Inflammatory macrophage treated with lipopolysaccharide for 1 hour (primary cell): ENCODE results near the gene TK2.
"Not testable (repeated sequence)": the region's sequence is repeated elsewhere in the genome, so short reads cannot be mapped to it uniquely, and the experiment has no call there.

Source experiments
- DNase-seq, 2 donors: peaks; one replicate each; pipeline ENCODE4 v3.0.0-alpha.2; 2020 to 2022

TK2 gene

GRCh38 chr16:66481081-66481942 lies 68.6 kb downstream of the TK2 start:
- DNase-seq = no peak

- DNase-seq = no peak
These were observed 69.4 kb downstream of the TK2 start for GRCh38 chr16:66480265-66481080.

GRCh38 chr16:66479661-66480264 lies 70.2 kb downstream of the TK2 start:
- no peak for DNase-seq

- peak; percentile 51 to 83 for DNase-seq
These were observed 71.0 kb downstream of the TK2 start for GRCh38 chr16:66478733-66479511.

- no peak for DNase-seq
These were observed 72.8 kb downstream of the TK2 start for GRCh38 chr16:66477028-66477515.

GRCh38 chr16:66476328-66477027 lies 73.4 kb downstream of the TK2 start:
- no peak for DNase-seq

GRCh38 chr16:66475232-66475631 lies 74.7 kb downstream of the TK2 start:
- no peak for DNase-seq

- peak in 1 of 2 donors; percentile 60 for DNase-seq
These were observed 75.1 kb downstream of the TK2 start for GRCh38 chr16:66474750-66475199.

GRCh38 chr16:66473654-66474519 lies 76.0 kb downstream of the TK2 start:
- no peak for DNase-seq

GRCh38 chr16:66473051-66473571 lies 76.8 kb downstream of the TK2 start:
- no peak for DNase-seq

GRCh38 chr16:66471716-66472393 lies 78.1 kb downstream of the TK2 start:
- no peak for DNase-seq

- no peak for DNase-seq
These were observed 78.7 kb downstream of the TK2 start for GRCh38 chr16:66471264-66471663.

GRCh38 chr16:66470556-66470955 lies 79.4 kb downstream of the TK2 start:
- no peak for DNase-seq

- DNase-seq = no peak
These were observed 79.9 kb downstream of the TK2 start for GRCh38 chr16:66469947-66470546.

- no peak for DNase-seq
These were observed 80.5 kb downstream of the TK2 start for GRCh38 chr16:66469291-66469946.

- DNase-seq = no peak
These were observed 81.5 kb downstream of the TK2 start for GRCh38 chr16:66468321-66468965.

GRCh38 chr16:66467611-66468010 lies 82.3 kb downstream of the TK2 start:
- DNase-seq = no peak

- DNase-seq = not testable (repeated sequence)
These were observed 83.3 kb downstream of the TK2 start for GRCh38 chr16:66466636-66467035.
